ENCODE results near the gene VWA8.

The VWA8 gene

DNA sequence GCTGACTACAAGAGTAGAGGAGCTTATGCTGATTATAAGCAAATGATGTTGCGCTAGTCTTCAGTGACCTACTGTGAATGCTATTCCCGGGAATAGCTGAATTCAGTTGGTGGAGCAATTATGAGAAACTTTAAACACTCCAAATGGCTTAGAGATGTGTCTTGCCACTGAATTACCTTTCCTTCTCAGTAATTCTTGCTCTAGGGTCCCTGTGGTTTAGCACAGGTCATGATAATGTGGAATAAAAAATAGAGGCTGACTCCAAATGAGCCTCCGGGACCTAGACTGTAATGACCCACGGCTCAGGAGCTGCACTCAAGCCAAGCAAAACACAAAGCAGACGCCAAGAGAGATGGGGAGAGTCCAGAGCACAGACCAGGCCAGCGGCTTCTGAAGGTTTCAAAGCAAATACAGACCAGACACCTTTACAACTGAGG is 378.9 kb downstream of the VWA8 start:
- Histone ChIP-seq H3K9me3 (ENCODE audit: control insufficient read depth, insufficient read depth, low read depth, low read length) (no peaks in the 10 kb centered on the region), H3K4me3 (ENCODE audit: low read depth, low read length) (no peak overlapping the region), H3K4me1 (ENCODE audit: control insufficient read depth, insufficient read depth, low read length) (no peaks in the 10 kb centered on the region), H3K27ac (ENCODE audit: extremely low read depth, low read depth, low read length) (no peak overlapping the region), H3K36me3 (ENCODE audit: control insufficient read depth in 2 of 2, insufficient read depth in 1 of 2, low read length in 2 of 2) (peaks cover 0 to 3% of the 10 kb centered on the region in 2 experiments; a peak in 2 of 3 replicates)
- ChIA-PET POLR2A (no interaction called here), CTCF (no interaction called here)
- TF ChIP-seq ZBTB21 (tag by site-specific recombination; IDR thresholded peaks at IDR 0.05) (no peak), ZNF133 (tag by site-specific recombination; IDR thresholded peaks at IDR 0.05) (no peak), ZNF701 (tag by site-specific recombination; IDR thresholded peaks at IDR 0.05) (no peak), ZNF677 (tag by site-specific recombination; IDR thresholded peaks at IDR 0.05) (no peak), ZNF350 (tag by site-specific recombination; IDR thresholded peaks at IDR 0.05) (no peak), ZNF776 (tag by site-specific recombination; IDR thresholded peaks at IDR 0.05; ENCODE audit: borderline replicate concordance) (no peak), ZNF248 (tag by site-specific recombination; IDR thresholded peaks at IDR 0.05) (no peak)

- no peaks in the 10 kb centered on the region for H3K9me3 ChIP-seq (ENCODE audit: control insufficient read depth, insufficient read depth, low read depth, low read length)
- ChIA-PET POLR2A (no interaction called here), CTCF (no interaction called here)
- no peaks in the 10 kb centered on the region; a peak in 1 of 3 replicates for H3K36me3 ChIP-seq (ENCODE audit: control insufficient read depth in 2 of 2, insufficient read depth in 1 of 2, low read length in 2 of 2)
- no peaks in the 10 kb centered on the region for H3K4me1 ChIP-seq (ENCODE audit: control insufficient read depth, insufficient read depth, low read length)
- no peak overlapping the region for H3K4me3 ChIP-seq (ENCODE audit: low read depth, low read length)
- TF ChIP-seq ZNF175 (tag by site-specific recombination; IDR thresholded peaks at IDR 0.05), result no peak
- TF ChIP-seq ZEB2 (tag by site-specific recombination; IDR thresholded peaks at IDR 0.05), result no peak
- no peak for TF ChIP-seq ZNF830 (tag by site-specific recombination; IDR thresholded peaks at IDR 0.05; ENCODE audit: low read depth)
- TF ChIP-seq ZNF530 (tag by site-specific recombination; IDR thresholded peaks at IDR 0.05; ENCODE audit: low read depth), result no peak
- TF ChIP-seq, protein P1, sequence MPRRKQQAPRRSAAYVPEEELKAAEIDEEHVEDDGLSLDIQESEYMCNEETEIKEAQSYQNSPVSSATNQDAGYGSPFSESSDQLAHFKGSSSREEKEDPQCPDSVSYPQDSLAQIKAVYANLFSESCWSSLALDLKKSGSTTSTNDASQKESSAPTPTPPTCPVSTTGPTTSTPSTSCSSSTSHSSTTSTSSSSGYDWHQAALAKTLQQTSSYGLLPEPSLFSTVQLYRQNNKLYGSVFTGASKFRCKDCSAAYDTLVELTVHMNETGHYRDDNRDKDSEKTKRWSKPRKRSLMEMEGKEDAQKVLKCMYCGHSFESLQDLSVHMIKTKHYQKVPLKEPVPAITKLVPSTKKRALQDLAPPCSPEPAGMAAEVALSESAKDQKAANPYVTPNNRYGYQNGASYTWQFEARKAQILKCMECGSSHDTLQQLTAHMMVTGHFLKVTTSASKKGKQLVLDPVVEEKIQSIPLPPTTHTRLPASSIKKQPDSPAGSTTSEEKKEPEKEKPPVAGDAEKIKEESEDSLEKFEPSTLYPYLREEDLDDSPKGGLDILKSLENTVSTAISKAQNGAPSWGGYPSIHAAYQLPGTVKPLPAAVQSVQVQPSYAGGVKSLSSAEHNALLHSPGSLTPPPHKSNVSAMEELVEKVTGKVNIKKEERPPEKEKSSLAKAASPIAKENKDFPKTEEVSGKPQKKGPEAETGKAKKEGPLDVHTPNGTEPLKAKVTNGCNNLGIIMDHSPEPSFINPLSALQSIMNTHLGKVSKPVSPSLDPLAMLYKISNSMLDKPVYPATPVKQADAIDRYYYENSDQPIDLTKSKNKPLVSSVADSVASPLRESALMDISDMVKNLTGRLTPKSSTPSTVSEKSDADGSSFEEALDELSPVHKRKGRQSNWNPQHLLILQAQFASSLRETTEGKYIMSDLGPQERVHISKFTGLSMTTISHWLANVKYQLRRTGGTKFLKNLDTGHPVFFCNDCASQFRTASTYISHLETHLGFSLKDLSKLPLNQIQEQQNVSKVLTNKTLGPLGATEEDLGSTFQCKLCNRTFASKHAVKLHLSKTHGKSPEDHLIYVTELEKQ (tag by site-specific recombination; IDR thresholded peaks at IDR 0.05; ENCODE audit: borderline replicate concordance), result no peak
- TF ChIP-seq ZXDB (tag by site-specific recombination; IDR thresholded peaks at IDR 0.05), result no peak
- no peak for TF ChIP-seq ZNF211 (tag by site-specific recombination; IDR thresholded peaks at IDR 0.05; ENCODE audit: low read depth)
- no peak for TF ChIP-seq ZNF768 (tag by site-specific recombination; IDR thresholded peaks at IDR 0.05)
- TF ChIP-seq ZNF521 (tag by site-specific recombination; IDR thresholded peaks at IDR 0.05), result no peak
- TF ChIP-seq ZFP37 (tag by site-specific recombination; IDR thresholded peaks at IDR 0.05), result no peak
- no peak for TF ChIP-seq ZNF391 (tag by site-specific recombination; IDR thresholded peaks at IDR 0.05; ENCODE audit: borderline replicate concordance, low read depth)
- no peak for TF ChIP-seq ZFP3 (tag by site-specific recombination; IDR thresholded peaks at IDR 0.05; ENCODE audit: low read depth)
- no peak for TF ChIP-seq ZNF248 (tag by site-specific recombination; IDR thresholded peaks at IDR 0.05)
- no peak for TF ChIP-seq MYNN (tag by site-specific recombination; IDR thresholded peaks at IDR 0.05; ENCODE audit: borderline replicate concordance)
- no peak for TF ChIP-seq ZNF155 (tag by site-specific recombination; IDR thresholded peaks at IDR 0.05)
- H3K27ac ChIP-seq (ENCODE audit: extremely low read depth, low read depth, low read length), result no peak overlapping the region
Measured at GRCh38 chr13:41580345-41580744, 380.6 kb downstream of the VWA8 start.

DNA sequence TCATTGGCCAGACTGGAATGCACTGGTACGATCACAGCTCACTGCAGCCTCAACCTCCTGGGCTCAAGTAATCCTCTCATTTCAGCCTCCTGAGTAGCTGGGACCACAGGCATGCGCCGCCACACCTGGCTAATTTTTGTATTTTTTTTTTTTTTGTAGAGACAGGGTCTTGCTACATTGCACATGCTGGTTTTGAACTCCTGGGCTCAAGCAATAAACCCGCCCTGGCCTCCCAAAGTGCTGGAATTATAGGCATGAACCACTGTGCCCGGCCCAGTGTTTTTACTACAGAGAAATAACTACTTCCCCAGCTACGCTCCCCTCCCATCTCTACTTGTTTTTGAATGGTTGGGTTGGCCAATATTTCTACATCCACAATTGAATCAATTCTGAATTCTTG is 381.0 kb downstream of the VWA8 start:
- Histone ChIP-seq H3K9me3 (ENCODE audit: control insufficient read depth, insufficient read depth, low read depth, low read length) (no peaks in the 10 kb centered on the region), H3K27ac (ENCODE audit: extremely low read depth, low read depth, low read length) (no peak overlapping the region), H3K36me3 (ENCODE audit: control insufficient read depth in 2 of 2, insufficient read depth in 1 of 2, low read length in 2 of 2) (no peaks in the 10 kb centered on the region; a peak in 1 of 3 replicates), H3K4me1 (ENCODE audit: control insufficient read depth, insufficient read depth, low read length) (no peaks in the 10 kb centered on the region), H3K4me3 (ENCODE audit: low read depth, low read length) (no peak overlapping the region)
- POLR2A ChIA-PET, result no interaction called here
- CTCF ChIA-PET, result no interaction called here
- TF ChIP-seq ZNF146 (tag by site-specific recombination; IDR thresholded peaks at IDR 0.05), result no peak
- TF ChIP-seq ELK4 (IDR thresholded peaks at IDR 0.05; ENCODE audit: borderline replicate concordance, low read depth, low read length), result no peak
- no peak for TF ChIP-seq ZNF239 (tag by site-specific recombination; IDR thresholded peaks at IDR 0.05)
